ENCODE results near the gene PPIL6.

GRCh38 chr6:109440331-109441068 is at the start of gene PPIL6, which contains the start of gene SMPD2:
- TF ChIP-seq E2F5 (CRISPR knock-in tag; IDR thresholded peaks at IDR 0.05), result no peak
- peak; percentile 40; the same call in 1 of the 2 replicates for TF ChIP-seq CTCF (IDR thresholded peaks at IDR 0.05)
- no peak for TF ChIP-seq NR3C1 (CRISPR knock-in tag; conservative IDR thresholded peaks at IDR 0.05; ENCODE audit: low read depth)
- no peak for TF ChIP-seq EMX1 (CRISPR knock-in tag; IDR thresholded peaks at IDR 0.05)
- TF ChIP-seq CREB1 (CRISPR knock-in tag; IDR thresholded peaks at IDR 0.05), result no peak
- TF ChIP-seq GRHL2 (CRISPR knock-in tag; IDR thresholded peaks at IDR 0.05; ENCODE audit: insufficient replicate concordance, severe bottlenecking), result no peak
- TF ChIP-seq USF2 (CRISPR knock-in tag; IDR thresholded peaks at IDR 0.05), result no peak
- no peak for TF ChIP-seq ATF2 (CRISPR knock-in tag; IDR thresholded peaks at IDR 0.05; ENCODE audit: borderline replicate concordance, low read depth)
